Measurements from ENCODE around the gene TTC7B. TPM values are rescaled to one million over a fixed set of nuclear protein-coding genes. Genes with fewer than 3 reads are reported as not detected.

Gene TTC7B
- total and polyA plus RNA-seq, 10 of the 15 experiments (the other 5 are each of a cell fraction or from before 2014, with no cell fraction given), result under 0.01 to 1.1 (median 0.26) TPM; not detected in 2

GRCh38 chr14:90740946-90741681 lies 75.1 kb downstream of the TTC7B start:
- intact Hi-C loops (cut with micrococcal nuclease; ENCODE audit: unreplicated experiment), result no loop called here
- CTCF ChIA-PET, result interaction anchor here (0.6 kb wide), 1 partner anchor 35 kb away, joined by 3 read pairs; no protein-coding TSS in a partner anchor
- ATAC-seq (no peak), DNase-seq (ENCODE audit: low read depth, low spot score) (no peak), FAIRE-seq (no peak)
- Histone ChIP-seq H3K4me1 (ENCODE audit: control insufficient read depth, insufficient read depth, low read length) (no peaks in the 10 kb centered on the region), H3K27ac (ENCODE audit: control insufficient read depth, insufficient read depth) (no peak overlapping the region), H4K20me1 (ENCODE audit: control insufficient read depth, insufficient read depth) (no peaks in the 10 kb centered on the region), H3K27me3 (replicated peaks in 1 of 2; ENCODE audit: control insufficient read depth in 2 of 2, insufficient read depth in 2 of 2, low read length in 1 of 2) (no peaks in the 10 kb centered on the region), H3K4me3 (no peak overlapping the region), H3K36me3 (ENCODE audit: control insufficient read depth in 2 of 2, insufficient read depth in 2 of 2, low read length in 1 of 2) (no peaks in the 10 kb centered on the region), H2AFZ (ENCODE audit: control insufficient read depth, low read depth, low read length) (no peak overlapping the region), H3K9me3 (replicated peaks; ENCODE audit: control insufficient read depth, insufficient read depth, low read length) (no peaks in the 10 kb centered on the region), H3K4me2 (ENCODE audit: control insufficient read depth, insufficient read depth) (no peak overlapping the region), H3K79me2 (ENCODE audit: control insufficient read depth, insufficient read depth, low read length) (no peaks in the 10 kb centered on the region), H3K9ac (ENCODE audit: control insufficient read depth, insufficient read depth, low read length) (no peak overlapping the region)
- POLR2A ChIA-PET, result no interaction called here
- no TSS peak for BruUV-seq (replicated peaks)
- RAD21 ChIA-PET (ENCODE audit: unreplicated experiment), result no interaction called here
- in situ Hi-C loops (cut with MboI), result no loop called here
- SMC1A ChIA-PET (ENCODE audit: uncharacterized antibody, unreplicated experiment), result interaction anchor here (1.1 kb wide), 1 partner anchor 16 kb away, joined by 3 read pairs; no protein-coding TSS in a partner anchor
- WGBS (ENCODE audit: insufficient coverage, insufficient replicate concordance, low lambda C conversion rate, missing lambda C conversion rate), result 30% methylated on average over 12 of the region's 12 CpGs
- no peak for TF ChIP-seq POLR2AphosphoS5 (IDR thresholded peaks at IDR 0.05; ENCODE audit: low read length)
- TF ChIP-seq ZSCAN29 (IDR thresholded peaks at IDR 0.05), result no peak
- no peak for TF ChIP-seq JUND (IDR thresholded peaks at IDR 0.05; ENCODE audit: low read depth, low read length)
- no peak for TF ChIP-seq ASH2L (IDR thresholded peaks at IDR 0.05; ENCODE audit: borderline replicate concordance, low read depth)

GRCh38 chr14:90740081-90740480 lies 76.1 kb downstream of the TTC7B start:
- POLR2A ChIA-PET, result no interaction called here
- Histone ChIP-seq H3K27me3 (replicated peaks in 1 of 2; ENCODE audit: control insufficient read depth in 2 of 2, insufficient read depth in 2 of 2, low read length in 1 of 2) (no peaks in the 10 kb centered on the region), H3K9me3 (replicated peaks; ENCODE audit: control insufficient read depth, insufficient read depth, low read length) (no peaks in the 10 kb centered on the region), H3K9ac (ENCODE audit: control insufficient read depth, insufficient read depth, low read length) (no peak overlapping the region), H3K27ac (ENCODE audit: control insufficient read depth, insufficient read depth) (no peak overlapping the region), H2AFZ (ENCODE audit: control insufficient read depth, low read depth, low read length) (no peak overlapping the region), H4K20me1 (ENCODE audit: control insufficient read depth, insufficient read depth) (no peaks in the 10 kb centered on the region), H3K4me3 (no peak overlapping the region), H3K4me1 (ENCODE audit: control insufficient read depth, insufficient read depth, low read length) (no peaks in the 10 kb centered on the region), H3K79me2 (ENCODE audit: control insufficient read depth, insufficient read depth, low read length) (no peaks in the 10 kb centered on the region), H3K36me3 (ENCODE audit: control insufficient read depth in 2 of 2, insufficient read depth in 2 of 2, low read length in 1 of 2) (no peaks in the 10 kb centered on the region), H3K4me2 (ENCODE audit: control insufficient read depth, insufficient read depth) (no peak overlapping the region)
- FAIRE-seq (no peak), DNase-seq (ENCODE audit: low read depth, low spot score) (no peak), ATAC-seq (no peak)
- in situ Hi-C loops (cut with MboI), result no loop called here
- 27% methylated on average over 8 of the region's 8 CpGs for WGBS (ENCODE audit: insufficient coverage, insufficient replicate concordance, low lambda C conversion rate, missing lambda C conversion rate)
- SMC1A ChIA-PET (ENCODE audit: uncharacterized antibody, unreplicated experiment), result no interaction called here
- RAD21 ChIA-PET (ENCODE audit: unreplicated experiment), result no interaction called here
- no TSS peak for BruUV-seq (replicated peaks)
- intact Hi-C loops (cut with micrococcal nuclease; ENCODE audit: unreplicated experiment), result no loop called here
- CTCF ChIA-PET, result interaction anchor here (1.2 kb wide), 1 partner anchor 19 kb away, joined by 3 read pairs; no protein-coding TSS in a partner anchor
- TF ChIP-seq SMARCA5 (IDR thresholded peaks at IDR 0.05) (no peak), RCOR1 (conservative IDR thresholded peaks at IDR 0.05; ENCODE audit: low read depth, low read length) (no peak), CBX5 (IDR thresholded peaks at IDR 0.05; ENCODE audit: low read depth) (no peak)
